NAMALWA (cell line): ENCODE data around the gene NPC2.
"Not testable (repeated sequence)": the region's sequence is repeated elsewhere in the genome, so short reads cannot be mapped to it uniquely, and the experiment has no call there.

Experiments
- DNase-seq: peaks from one replicate; pipeline ENCODE4 v3.0.0-alpha.2; 2015; ENCODE audit warnings: low spot score

The NPC2 gene

DNA sequence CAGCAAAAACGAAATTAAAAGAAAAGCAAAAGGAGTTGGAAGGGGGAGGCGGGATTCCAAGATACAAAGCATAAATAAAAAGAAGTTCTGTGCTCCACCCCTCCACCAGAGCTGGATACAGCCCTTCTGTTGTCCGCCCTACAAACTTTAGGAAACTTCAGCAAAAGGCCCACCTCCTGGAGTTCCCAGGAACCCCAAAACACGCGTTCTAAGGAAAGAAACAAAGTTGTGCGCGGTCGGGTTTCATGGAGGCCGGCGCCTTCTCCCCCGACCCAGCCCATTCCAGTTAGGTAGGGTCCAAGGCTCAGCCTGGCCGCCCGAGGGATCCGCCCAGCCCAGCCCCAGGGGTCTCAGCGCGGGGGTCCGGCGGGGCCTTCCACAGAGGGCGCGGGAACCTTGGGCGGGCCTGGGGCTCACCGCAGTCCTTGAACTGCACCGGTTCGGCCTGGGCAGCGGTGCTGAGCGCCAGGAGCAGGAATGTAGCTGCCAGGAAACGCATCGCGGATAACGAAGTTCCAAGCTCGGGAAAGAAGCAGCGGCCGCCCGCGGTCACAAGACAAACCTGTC is at the start of gene NPC2:
Gene NPC2 (minus strand): TSS at position 530 of the 567 bp plus-strand sequence. CDS start 31 bp downstream, at position 499.
- no peak for DNase-seq

DNA sequence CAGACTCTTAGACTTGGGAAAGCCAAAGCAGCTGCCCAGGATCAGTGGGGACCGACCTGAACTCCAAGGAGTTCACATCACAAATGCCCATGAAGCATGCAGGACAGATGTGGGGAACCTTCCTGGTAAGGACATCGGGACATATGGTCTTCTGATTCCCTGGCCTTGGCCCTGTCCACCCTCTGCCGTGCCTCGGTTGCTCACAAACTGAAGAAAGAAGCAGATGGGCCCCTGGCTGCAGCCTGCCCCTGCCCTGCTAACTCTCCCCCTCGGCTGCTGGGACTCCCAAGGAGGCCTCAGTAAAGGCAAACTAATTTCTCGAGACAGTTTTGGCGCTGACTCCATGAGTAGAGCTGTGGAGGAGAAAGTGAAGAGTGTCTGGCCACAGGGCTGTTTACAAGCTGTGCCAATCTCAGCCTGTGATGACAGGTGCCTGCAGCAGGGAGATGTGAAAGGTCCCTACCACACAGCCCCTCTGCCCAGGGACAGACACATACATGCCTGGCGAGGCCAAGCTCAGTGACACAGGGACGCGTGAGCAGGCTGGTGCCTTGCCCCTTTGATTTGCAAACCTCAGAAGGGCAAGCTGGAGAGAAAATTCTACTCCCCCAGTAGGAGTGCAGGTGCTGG is 49.1 kb upstream of the NPC2 start:
- DNase-seq, result no peak

GRCh38 chr14:74541225-74541624 is 48.1 kb upstream of the NPC2 start:
- no peak for DNase-seq

DNA sequence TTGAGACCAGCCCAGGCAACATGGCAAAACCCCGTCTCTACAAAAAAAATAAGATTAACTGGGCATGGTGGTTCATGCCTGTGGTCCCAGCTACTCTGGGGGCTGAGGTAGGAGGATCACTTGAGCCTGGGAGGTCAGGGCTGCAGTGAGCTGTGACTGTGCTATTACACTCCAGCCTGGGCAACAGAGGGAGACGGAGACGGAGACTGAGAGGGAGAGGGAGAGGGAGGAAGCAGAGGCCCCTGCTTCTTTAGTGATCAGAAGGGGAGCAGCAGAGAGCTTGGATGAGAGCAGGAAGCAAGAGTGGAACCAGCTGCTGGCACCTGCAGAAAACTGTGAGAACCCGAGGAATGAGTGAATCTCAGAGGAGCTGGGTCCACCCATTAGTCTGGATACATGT is 46.4 kb upstream of the NPC2 start:
- DNase-seq, result no peak

- no peak for DNase-seq
Measured at GRCh38 chr14:74538411-74539391, 45.6 kb upstream of the NPC2 start.

DNA sequence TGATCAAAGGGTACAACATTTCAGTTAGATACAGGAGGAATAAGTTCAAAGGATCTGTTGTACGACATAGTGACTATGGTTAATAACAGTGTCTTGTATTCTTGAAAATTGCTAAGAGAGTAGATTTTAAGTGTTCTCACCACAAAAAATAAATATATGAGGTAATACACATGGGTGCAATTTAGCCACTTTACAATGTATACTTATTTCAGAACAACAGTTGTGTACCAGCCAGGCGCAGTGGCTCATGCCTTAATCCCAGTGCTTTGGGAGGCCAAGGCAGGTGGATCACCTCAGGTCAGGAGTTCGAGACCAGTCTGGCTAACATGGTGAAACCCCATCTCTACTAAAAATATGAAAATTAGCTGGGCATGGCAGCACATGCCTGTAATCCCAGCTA is 43.2 kb upstream of the NPC2 start:
- not testable (repeated sequence) for DNase-seq

GRCh38 chr14:74535756-74536325 is 42.7 kb upstream of the NPC2 start:
- DNase-seq, result no peak

- DNase-seq, result no peak
Measured at GRCh38 chr14:74533576-74533975, 40.5 kb upstream of the NPC2 start.

GRCh38 chr14:74532246-74532645 is 39.1 kb upstream of the NPC2 start:
- DNase-seq, result no peak

DNA sequence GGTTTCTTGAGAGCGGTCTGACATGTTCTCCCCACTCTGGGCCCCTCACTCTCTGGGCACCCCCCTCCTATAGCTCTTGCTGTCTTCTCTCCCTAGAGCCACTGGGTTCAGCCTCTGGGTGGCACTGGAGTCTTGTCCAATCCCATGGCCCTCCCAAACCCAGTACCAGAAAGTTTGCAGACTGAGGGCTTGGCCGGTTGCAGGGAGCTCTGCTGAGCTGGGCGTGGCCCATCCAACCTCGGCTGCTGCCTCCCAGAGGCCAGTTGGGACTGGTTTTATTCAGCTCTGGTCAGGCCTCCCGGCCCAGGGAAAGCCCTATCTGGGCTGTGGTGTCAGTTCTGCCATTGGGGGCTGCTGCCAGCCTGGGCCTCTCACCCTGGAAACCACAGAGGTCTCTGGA is 38.4 kb upstream of the NPC2 start:
- no peak for DNase-seq

DNA sequence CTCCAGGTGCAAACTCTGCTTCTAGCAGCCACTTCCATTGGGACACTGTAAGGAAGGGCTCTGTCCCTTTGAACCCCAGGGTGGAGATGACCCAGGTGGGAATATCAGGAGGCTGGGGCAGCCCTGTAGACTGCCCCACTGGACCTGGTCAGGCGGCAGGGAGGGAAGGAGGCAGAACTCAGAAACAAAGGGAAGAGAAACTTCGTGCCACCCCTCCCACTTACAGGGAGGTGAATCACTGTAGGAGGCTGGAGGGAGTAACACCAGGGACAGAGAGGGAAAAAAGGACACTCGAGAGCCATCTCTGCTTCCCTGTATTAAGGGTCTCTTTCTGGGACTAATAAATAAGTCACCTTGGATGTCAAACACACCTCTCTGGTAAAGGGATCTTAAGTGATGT is 37.9 kb upstream of the NPC2 start:
- DNase-seq, result no peak

GRCh38 chr14:74528886-74529285 is 35.8 kb upstream of the NPC2 start:
- no peak for DNase-seq

DNA sequence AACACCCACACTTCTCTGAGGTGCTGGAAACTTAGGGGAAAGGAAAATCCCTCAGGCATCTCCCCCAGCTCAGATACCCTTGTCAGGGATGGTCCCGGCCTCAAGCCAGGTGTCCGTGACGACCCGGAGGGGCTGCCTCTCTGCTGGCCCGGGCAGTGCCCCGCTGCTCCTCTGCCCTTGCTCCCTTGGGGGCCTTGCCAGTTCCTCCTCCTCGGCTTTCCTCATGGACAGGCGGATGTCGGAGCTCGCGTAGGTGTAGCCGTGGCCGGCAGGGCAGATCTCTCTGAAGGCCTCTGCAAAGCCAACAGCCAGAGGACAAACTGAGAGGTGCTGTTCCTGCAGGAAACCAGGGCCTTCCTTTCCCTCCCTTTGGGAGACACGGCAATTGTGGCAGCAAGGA is 35.3 kb upstream of the NPC2 start:
- DNase-seq, result no peak

GRCh38 chr14:74527736-74528280 is 34.7 kb upstream of the NPC2 start:
- DNase-seq, result no peak

DNA sequence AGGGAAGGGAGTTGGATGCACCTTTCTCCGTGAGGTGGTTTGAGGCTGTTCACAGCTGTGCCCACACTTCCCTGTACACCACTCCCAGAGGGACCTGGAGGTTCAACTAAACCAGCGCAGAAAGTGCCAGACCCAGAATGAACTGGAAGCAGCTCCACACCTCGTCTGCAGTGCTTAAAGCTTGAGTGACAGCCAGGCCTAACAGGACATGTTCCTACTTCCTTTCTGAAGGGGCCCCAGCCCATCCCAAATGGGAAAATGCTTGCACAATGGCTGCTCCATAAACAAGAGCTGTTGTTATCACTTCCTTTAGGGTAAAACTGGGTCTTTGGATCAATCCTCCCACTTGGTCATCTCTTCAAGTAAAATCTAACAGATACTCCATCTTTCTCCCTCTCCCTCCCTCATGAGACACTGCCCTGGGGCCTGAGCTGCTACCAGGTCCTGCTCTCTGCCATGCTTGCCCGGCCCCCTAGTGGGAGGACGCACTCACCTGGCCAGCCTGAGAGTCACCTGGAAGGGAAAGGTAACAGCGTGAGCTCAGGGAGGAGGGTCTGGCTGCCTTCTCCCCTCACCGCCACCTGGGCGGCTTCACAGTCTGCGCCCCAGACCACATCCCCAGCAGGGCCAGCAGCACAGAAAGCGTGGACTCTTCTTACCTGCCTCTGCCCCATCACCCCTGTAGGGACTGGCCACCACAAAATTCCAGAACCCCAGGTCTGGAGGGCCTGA is 33.9 kb upstream of the NPC2 start:
- DNase-seq, result no peak

- peak; percentile 41 for DNase-seq
Measured at GRCh38 chr14:74525361-74525851, 32.3 kb upstream of the NPC2 start.

GRCh38 chr14:74524812-74525135 is 31.7 kb upstream of the NPC2 start:
- DNase-seq, result no peak

GRCh38 chr14:74524076-74524811 is 31.1 kb upstream of the NPC2 start:
- DNase-seq, result no peak

DNA sequence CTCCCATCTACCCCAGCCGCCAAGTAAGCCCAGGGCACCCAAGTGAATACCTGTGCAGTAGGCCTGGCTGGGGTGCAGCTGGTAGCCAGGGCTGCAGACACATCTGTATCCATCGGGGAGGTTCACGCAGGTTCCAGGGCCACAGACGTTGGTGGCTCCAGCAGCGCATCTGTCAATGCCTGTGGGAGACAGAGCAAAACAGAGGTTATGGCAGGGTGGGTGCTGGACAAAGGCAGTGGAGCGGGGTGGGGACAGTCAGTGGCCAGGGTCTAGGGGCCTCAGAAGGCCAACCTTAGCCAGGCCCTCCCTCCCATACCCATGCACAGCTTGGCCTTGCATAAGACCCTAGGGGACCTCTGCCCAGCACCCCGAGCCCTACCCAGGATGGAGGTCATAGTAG is 29.6 kb upstream of the NPC2 start:
- DNase-seq, result no peak

- no peak for DNase-seq
Measured at GRCh38 chr14:74521756-74522155, 28.7 kb upstream of the NPC2 start.
